ENCODE measurements around the gene GTSE1.
"Not testable (repeated sequence)": the region's sequence is repeated elsewhere in the genome, so short reads cannot be mapped to it uniquely, and the experiment has no call there.

The GTSE1 gene

DNA sequence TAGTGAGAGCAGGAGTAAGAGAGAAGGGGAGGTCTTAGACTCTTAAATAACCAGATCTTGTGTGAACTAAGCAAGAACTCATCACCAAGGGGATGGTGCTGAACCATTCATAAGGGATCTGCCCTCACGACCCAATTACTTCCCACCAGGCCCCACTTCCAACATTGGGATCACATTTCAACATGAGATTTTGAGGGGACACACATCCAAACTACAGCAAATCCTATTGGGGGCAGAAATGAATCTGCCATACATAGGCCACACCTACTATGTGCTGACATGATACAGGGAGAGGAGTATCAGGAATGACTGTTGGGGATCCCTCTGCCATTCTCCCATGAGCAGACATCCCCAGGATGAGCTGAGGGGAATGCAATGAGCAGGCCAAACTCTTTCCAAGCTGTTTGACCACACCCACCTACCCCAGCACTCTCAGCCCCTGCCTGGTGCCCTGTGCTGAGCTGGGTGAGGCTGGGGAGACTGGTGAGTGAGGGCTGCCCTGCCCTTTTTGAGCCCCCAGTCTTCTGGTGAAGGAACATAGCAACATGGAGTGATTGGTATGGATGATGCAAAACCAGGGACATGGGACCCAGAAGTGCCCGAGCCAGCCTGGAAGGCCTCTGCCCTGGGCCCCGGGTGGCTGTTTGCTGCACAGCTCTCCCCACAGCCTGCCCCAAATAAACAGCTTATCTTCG lies 1.2 kb upstream of the GTSE1 start:
- no peak for DNase-seq

DNA sequence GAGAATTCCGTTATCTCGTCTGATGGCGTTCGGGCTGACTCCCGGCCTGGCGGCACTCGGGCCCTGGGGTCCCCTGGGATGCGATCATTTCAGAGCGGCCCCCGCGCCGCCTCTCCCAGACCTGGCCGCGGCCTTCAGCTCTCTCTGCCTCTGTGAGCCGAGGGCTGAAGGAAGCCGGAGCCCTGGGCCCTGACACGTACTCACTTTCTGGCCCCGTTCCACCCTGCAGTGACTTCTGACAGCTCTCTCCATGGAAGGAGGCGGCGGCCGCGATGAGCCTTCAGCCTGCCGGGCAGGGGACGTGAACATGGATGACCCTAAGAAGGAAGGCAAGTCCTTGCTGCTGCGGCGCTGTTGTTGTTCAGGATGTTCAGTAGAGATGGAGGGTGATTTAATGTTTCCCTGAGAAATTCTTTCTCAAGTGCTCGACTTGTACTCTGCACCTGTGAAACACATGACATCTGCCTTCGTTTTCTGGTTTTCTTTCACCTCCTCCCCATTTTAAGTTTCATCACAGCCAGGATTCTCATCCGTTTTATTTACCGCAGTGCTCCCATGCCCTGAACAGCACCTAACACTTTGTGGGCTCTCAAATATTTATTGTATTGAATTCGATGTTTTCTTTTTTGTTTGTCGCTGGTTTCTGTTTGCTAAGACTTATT lies 612 bp downstream of the GTSE1 start:
- DNase-seq = no peak

DNA sequence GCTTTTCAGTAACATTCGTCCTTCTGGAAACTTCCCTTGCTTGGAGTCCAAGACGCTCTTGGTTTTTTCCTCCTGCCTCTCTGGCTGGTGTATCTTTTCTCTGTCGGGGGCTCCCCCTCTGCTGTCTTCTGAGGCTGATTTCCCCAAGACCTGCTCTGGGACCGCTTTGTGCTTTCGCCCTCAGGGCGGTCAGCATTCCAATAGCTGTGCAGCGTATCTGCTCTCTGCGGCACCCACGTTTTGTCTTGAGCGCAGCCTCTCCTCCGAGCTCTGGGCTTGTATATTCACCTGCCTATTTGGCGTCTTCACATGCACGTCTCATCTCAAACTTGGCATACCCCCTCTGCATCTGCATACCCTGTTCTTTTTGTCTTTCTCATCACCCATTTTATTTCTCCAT lies 2.4 kb downstream of the GTSE1 start:
- DNase-seq = no peak

DNA sequence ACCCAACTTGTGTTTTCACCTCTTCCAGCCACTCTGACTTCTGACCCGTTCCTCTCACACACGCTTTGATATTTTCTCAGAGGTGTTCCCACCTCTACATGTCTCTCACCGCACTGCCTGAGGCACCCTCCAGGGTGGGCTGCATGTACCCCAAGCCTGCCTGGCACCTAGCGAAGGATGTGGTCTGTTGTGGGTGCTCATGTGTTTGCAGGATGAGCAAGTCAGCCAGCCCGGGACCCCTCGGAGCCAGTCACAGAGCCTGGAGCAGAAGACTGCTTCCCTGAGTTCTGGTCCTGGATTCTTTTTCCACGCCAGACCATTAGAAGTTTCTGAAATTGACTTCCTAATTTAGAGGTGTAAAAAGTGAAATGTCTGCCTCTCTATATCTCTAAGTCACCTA lies 3.8 kb downstream of the GTSE1 start:
- DNase-seq = no peak

DNA sequence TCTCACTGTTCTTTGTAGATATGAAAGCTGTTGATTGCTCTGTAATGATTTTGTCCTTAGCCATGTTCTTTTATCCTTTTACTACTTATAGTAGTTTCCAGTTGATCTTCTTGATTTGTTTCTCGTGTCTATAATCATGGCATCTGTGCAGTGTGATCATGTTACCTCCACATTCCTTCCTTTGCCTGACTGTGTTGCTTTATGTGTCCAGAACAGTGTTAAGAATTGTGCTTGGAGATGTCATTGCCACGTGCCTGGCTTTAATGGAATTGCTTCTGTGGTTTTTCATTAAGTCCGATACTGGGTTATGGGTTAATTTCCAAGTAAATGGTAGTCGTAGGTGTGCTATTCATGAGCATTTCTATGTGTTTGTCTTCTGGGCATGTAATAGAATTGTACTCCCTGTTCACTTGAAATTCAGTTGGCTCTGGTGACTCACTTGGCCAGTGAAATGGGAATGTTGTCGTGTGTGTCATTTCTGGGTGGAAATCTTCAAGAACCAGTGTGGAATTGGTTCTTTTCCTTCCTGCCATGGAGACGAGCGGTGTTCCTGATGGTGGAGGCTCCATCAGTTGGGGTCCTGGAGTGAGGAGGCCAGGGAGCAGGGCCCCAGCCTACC lies 6.8 kb downstream of the GTSE1 start:
- DNase-seq = no peak

DNA sequence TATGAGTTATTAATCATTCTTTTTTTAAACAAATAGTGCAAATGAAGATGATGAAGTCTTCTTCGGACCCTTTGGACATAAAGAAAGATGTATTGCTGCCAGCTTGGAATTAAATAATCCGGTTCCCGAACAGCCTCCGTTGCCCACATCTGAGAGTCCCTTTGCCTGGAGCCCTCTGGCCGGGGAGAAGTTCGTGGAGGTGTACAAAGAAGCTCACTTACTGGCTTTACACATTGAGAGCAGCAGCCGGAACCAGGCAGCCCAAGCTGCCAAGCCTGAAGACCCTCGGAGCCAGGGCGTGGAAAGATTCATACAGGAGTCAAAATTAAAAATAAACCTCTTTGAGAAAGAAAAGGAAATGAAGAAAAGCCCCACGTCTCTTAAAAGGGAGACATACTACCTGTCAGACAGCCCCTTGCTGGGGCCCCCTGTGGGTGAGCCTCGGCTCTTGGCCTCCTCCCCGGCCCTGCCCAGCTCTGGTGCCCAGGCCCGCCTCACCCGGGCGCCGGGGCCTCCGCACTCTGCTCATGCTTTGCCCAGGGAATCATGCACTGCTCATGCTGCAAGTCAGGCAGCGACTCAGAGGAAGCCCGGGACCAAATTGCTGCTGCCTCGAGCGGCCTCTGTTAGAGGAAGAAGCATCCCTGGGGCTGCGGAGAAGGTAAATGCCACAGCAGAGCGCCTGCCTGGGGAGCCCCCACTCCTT lies 11.8 kb downstream of the GTSE1 start:
- DNase-seq = no peak

DNA sequence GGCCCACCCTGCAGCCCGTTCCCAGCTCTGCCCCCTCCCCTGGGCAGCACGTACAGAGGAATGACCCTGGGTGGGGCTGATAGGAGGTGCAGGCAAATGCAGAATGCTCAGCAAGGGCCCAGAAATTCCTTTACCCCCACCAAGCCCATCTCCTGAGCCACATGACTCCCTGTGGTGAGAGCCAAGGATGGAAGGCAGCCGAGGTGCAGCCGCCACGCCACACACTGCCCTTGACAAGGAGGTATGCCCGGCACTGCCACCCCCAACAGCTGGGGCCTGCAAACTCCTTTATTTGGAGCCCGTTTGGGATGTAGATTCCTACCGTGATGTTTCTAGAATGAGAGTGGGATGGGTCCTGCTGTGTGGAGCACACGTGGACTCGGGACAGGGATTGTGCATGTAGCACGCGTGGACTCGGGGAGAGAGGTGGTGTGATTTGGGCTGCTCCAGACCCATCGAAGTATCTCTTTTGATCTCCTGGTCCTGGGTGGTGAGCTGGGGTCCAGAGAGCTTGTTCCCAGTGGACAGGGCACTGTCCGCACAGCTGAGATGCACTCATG lies 12.9 kb downstream of the GTSE1 start:
- no peak for DNase-seq

DNA sequence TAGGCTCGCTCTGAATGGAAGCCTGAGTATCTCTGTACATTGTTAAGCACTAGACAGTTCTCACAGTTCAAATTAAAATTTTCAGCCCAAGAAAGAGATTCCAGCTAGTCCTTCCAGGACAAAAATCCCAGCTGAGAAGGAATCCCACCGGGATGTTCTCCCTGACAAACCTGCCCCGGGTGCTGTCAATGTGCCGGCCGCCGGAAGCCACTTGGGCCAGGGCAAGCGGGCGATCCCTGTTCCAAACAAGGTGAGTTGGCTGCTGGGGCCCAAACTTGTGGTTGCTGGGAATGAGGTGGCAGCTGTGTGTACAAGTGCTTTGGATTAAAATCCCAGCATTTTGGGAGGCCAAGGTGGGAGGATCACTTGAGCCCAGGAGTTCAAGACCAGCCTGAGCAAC lies 15.4 kb downstream of the GTSE1 start:
- DNase-seq = no peak

DNA sequence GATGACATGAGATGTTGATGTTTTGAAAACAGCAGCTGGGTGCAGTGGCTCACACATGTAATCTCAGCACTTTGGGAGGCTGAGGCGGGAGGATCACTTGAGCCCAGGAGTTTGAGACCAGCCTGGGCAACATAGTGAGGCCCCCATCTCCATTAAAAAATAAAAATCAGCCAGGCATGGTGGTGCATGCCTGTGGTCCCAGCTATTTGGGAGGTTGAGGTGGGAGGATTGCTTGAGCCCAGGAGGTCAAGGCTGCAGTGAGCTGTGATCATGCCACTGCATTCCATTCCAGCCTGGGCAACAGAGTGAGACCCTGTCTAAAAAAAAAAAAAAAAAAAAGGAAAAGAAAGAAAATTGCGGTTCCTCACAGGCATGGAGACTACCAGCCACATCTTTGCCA lies 16.2 kb downstream of the GTSE1 start:
- not testable (repeated sequence) for DNase-seq

DNA sequence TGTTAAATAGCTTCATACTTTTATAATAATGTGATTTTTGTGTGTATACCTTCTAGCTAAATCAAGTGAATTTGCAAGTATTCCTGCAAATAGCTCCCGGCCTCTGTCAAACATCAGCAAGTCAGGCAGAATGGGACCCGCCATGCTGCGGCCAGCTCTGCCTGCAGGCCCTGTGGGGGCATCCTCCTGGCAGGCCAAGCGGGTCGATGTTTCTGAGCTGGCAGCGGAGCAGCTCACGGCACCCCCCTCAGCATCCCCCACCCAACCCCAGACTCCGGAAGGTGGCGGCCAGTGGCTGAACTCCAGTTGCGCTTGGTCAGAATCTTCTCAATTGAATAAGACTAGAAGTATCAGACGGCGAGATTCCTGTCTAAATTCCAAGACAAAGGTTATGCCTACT lies 19.3 kb downstream of the GTSE1 start:
- DNase-seq = no peak

DNA sequence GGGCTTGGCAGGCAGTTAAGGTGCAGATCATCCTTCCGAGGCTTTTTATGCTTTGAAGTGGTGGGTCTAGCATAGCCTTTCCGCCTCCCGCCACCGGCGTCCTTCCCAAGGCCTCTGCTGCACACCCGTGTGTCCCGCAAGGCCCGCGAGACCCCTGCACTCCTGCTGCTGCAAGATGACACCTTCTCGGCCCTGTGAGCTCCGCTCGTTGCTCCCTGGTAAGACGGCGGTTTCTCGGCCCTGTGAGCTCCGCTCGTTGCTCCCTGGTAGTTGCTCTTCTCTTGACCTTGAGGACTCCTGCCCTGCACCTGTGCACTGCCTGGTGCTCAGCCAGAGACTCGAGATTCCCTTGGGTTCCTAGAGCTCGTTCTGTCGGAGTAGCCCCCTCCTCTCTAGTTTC lies 21.0 kb downstream of the GTSE1 start:
- no peak for DNase-seq

DNA sequence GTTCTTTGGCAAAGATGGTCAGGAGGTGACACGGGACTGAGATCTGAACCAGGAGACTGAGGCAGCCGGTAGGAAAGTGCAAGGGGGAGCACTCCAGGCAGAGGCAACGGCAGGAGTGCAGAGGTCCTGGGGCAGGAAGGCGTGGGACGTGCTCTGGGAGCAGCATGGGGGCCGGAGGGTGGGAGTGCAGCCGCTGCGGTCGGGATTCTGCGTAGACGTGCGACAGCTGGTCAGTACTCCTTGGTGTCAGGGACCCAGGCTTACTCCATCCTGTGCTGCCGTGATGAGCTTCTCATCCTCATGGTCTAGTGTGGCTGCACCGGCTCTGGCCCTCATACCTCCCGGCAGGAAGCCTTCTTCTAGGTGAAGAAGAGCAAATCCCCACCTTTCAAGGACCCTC lies 21.9 kb downstream of the GTSE1 start:
- DNase-seq = no peak

DNA sequence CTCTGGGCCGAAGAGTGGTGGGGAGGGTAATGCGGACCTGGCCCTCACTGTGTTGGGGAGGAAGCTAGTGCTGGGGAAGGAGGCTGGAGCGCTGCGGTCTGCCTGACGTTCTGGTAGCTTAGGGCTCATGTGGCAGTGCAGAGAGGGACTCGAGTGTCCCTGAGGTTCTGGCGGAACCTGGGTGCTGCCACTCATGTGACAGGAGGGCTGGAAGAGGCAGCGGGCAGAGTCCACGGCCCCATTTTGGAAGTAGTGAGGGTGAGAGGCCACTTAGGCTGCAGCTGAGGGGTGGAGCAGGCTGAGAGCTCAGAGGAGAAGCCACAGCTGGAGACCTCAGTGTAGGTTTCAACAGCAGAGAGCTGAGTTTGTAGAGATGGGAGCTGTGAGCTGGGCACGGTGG lies 22.6 kb downstream of the GTSE1 start:
- no peak for DNase-seq

DNA sequence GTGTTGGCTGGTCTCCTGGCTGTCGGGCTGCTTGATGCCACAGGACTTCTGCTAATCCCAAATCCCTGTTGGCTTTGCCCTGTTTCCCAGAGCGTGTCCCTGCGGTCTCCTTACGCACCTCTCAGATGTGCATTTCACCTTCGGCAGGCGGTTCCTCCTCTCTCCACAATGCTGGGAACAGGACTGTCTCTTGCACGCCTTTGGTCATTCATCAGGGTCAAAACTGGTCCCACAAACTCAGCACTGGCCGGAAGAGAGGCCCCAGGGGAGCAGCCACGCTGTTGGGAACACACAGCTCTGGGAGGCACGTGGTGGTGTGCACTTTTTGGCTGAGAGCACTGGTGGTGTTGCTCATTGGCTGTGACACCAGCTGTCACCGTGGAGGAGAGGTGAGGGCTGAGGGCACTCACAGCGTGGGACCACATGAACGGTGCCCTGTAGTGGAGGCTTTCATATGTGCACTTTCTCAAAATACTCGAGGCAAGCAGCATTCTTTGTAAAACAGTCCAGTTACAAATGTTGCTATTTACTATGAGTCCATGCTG lies 23.6 kb downstream of the GTSE1 start:
- no peak for DNase-seq

DNA sequence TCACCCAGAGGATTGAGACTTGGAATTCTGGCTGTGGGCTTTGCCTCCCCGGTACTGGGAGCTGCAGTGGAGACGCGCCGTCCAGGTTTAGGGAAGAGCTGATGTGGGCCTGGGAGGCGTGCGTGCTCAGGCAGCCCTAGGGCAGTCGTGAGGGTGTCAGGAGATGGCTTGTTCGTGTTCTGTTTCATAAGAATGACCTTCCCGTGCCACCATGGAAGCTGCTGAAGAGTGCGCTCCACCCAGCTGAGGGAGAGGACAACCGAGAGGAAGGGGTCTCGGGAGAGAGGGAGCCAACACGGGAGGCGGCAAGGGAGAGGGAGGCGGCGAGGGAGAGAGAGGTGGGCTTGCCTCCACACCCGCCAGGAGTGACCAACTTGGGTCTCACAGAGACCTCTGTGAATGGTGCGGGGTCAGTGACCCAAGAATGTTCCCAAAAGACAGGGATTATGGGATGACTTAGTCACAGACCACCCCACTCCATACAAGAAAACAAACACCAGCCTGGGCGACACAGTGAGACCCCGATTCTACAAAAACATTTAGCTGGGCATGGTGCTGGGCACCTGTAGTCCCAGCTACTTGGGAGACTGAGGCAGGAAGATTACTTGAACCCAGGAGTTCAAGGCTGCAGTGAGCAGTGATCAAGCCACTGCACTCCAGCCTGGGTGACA lies 24.2 kb downstream of the GTSE1 start:
- no peak for DNase-seq

DNA sequence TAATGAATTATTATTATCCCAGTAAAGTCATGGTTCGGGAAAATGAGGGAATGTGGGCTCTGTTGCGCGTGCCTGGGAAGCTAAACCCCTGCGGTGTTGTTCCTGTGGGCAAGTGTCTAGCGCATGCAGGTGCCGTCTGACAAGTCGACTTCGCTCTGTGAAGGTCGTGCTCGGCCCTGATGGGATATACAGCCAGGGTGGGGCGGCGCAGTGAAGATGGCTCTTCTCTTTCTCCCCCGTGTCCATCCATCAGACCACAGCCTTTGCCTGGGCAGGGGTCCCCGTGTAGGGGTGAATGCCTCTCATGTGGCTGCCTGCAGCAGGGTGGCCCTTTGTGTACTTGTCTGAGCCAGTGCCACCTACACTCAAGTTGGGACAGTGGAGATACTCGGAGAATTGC lies 26.0 kb downstream of the GTSE1 start:
- DNase-seq = no peak

DNA sequence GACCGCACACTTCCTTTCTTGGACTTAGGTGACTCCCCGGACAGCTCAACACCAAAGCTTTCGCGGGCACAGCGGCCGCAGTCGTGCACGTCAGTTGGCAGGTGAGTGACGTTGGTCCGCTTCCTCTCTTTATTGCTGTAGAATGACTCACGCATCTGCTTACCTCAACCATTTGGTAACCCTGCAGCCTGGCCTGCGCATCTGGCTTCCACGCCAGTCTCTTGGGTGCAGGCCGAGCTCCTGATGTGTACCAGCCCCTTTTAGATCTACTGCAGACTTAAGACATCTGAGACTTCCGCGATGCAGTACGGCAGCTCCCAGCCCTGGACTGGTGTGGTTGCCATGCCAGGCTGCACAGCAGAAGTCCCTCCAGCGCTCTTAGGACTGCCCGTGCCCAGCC lies 26.5 kb downstream of the GTSE1 start:
- DNase-seq = no peak

DNA sequence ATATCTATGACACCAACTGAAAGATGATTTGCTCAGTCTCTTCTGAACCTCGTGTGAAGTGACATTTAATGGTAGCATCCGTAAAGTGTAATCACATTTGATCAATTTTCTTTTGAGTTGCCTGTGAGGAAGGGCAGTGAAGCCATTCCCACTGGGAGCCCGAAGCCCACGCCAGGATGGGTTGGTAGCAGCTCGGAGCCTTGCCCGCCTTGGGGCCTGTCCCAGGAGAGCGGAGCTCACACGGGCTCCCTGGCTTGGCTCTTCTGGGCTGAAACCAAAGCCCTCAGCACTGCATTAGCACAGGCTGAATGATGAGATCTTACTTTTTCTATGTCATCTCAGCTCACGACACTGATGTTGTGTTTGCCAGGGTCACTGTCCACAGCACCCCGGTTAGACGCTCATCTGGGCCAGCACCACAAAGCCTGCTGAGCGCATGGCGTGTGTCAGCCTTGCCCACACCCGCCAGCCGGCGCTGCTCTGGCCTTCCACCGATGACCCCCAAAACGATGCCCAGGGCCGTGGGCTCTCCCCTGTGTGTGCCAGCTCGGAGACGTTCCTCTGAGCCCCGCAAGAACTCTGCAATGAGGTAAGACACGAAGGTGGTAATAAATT lies 29.5 kb downstream of the GTSE1 start:
- no peak for DNase-seq

DNA sequence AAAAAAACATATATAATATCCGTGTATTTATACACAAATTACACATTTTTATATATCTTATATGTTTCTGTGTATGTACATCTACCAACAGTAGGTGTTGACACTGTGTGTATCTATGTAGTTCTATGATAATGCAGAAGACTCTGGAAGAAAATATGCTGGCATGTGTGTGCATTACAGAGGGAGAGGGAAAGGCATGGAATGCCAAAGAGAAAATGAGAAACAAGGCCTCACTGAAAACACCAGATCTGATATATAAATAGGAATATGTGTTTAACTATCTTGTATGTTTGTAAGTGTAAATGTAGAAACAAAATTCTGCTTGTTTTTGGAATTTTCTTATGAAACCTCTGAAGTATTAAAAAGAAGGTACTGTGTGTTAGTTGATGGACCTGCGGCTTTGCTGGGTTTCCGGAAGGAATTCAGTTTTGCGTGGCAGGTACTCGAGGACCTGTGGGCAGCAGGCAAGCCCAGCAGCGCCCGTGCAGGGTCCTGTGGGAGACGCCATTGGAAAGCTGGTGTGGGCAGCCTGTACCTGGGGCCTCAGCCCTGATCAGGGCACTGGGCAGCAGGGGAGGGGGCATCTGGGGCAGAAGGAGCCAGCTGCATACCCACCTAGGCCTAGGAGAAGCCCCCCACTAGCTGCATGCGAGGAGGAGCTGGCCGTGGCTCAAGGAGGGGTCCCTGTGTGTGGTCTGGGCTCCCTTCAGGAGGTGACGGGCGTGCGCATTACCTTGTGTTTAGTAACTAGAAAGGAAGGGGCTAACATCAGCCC lies 31.2 kb downstream of the GTSE1 start:
- DNase-seq = no peak

DNA sequence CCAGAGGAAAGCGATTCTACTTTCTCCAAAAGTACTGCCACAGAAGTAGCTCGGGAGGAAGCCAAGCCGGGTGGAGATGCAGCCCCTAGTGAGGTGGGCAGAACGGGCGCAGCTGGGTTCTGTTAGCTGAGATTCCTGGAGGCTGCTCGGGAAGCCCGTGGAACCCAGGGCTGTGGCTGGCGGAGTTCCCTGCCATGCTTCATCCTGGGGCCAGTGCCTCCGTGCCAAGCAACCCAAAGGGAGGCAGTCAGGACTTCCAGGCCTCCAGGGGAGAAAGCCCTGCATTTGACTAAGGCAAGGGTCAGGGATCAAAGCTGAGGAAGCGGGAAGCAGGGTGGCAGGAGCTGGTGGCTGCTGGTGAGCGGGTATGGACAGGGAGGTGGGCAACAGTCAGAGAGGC lies 32.1 kb downstream of the GTSE1 start:
- no peak for DNase-seq

DNA sequence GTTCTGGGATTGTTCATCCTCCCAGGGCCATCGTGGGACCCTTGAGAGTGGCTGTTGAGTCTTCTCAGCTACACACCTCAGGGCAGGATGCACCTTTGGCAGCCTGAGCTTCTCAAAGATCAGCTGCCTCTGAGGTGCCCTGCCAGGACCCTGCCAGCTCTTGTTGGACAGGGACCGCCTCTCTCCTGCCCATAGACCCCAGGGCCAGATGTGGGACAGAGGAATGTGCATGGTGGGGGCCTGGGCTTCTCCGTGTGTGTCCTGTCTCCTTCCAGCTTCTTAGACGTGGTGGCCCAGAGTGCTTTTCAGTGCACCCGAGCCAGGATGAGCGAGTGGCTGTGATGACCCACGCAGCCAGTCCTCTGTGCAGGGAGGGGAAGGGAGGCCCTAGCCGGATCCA lies 32.9 kb downstream of the GTSE1 start:
- DNase-seq = no peak
